Activated T-helper 1 cell treated with anti-CD3 and anti-CD28 coated beads, Interleukin-12 subunit alpha, Interleukin-12 subunit beta, Interleukin-2, Interleukin-4 antibody, amounts not matched to agents 30 ng/mL and 10 ng/mL and 1 ng/mL, durations not matched to agents 14 hours and 24 hours and 36 hours (primary cell): ENCODE results near the gene ZNF747. TPM values are rescaled to one million over a fixed set of nuclear protein-coding genes. Genes with fewer than 3 reads are reported as not detected.

Source experiments
- DNase-seq: peaks from one replicate; pipeline ENCODE4 v3.0.0; 2021; ENCODE audit warnings: low spot score
- H3K27ac Mint-ChIP-seq: one replicate; pipeline ENCODE4 v1.8.0; 2021; ENCODE audit warnings: mild to moderate bottlenecking, mixed read lengths
- H3K27me3 Mint-ChIP-seq: one replicate; pipeline ENCODE4 v1.8.0; 2022; ENCODE audit warnings: mild to moderate bottlenecking, moderate library complexity, mixed read lengths; ENCODE audit not compliant: insufficient read depth
- H3K36me3 Mint-ChIP-seq: one replicate; pipeline ENCODE4 v1.8.0; 2021; ENCODE audit warnings: low read depth, mixed read lengths
- H3K4me1 Mint-ChIP-seq: one replicate; pipeline ENCODE4 v1.8.0; 2021; ENCODE audit warnings: low read depth, mixed read lengths
- H3K4me3 Mint-ChIP-seq: one replicate; pipeline ENCODE4 v1.8.0; 2021; ENCODE audit warnings: mild to moderate bottlenecking, moderate library complexity, mixed read lengths
- H3K9me3 Mint-ChIP-seq: one replicate; pipeline ENCODE4 v1.8.0; 2021; ENCODE audit warnings: mixed read lengths
- intact Hi-C: fragments of 100-400 bp; cut with micrococcal nuclease; formaldehyde crosslinking; loops from one replicate; pipeline ENCODE4 v1.15.1; 2024
- total RNA-seq: library from RNA; stranded (reverse); gene quantifications from 2 replicates; pipeline ENCODE4 v1.2.3, GENCODE V29; 2022

The ZNF747 gene
- total RNA-seq, 1 donor from 2014 or later: 13.8 TPM

DNA sequence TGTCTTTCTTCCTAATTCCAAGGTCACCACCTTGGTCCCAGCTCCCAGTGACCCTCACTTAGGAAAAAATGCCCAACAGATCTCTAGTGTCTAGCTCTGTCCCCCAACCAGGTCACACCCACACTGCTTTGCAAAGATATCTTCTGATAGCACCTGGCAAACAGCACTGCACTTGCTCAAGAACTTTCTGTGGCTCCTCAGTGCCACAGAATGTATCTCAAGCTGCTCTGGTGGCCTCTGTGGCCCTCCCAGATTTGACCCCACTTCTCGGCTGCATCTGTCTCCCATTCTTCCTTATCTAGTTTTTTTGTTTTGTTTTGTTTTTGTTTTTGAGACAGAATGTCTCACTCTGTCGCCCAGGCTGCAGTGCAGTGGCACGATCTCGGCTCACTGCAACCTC lies 31.9 kb upstream of the ZNF747 start:
- Mint-ChIP-seq H3K27ac (peak overlapping the region; percentile 96), H3K4me3 (no peak overlapping the region), H3K9me3 (no peaks in the 10 kb centered on the region), H3K36me3 (peaks cover 2% of the 10 kb centered on the region), H3K27me3 (no peaks in the 10 kb centered on the region), H3K4me1 (peaks cover 39% of the 10 kb centered on the region)
- intact Hi-C loops: no loop called here
- no peak for DNase-seq

GRCh38 chr16:30565984-30566383 lies 31.3 kb upstream of the ZNF747 start:
- intact Hi-C loops: no loop called here
- peaks cover 43% of the 10 kb centered on the region for H3K4me1 Mint-ChIP-seq
- peak overlapping the region; percentile 27 for H3K27ac Mint-ChIP-seq

DNA sequence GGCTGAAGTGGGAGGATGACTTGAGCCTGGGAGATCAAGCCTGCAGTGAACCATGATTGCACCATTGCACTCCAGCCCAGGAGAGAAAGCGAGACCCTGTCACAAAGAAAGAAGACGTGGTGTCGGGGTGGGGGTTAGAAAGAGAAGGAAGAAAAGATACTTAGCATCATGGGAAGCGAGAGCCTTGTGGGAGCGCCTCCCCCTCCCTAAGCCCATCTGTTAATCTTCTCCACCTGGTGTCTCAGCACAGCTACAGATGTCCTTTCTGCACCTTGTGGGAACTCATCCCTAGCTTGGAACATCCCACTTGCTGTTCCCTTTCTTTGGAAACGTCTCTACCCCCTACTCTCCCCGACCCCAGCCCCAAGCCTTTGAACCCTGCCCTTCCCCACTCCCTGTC lies 30.9 kb upstream of the ZNF747 start:
- DNase-seq: no peak
- intact Hi-C loops: no loop called here
- Mint-ChIP-seq H3K4me3 (no peak overlapping the region), H3K9me3 (no peaks in the 10 kb centered on the region), H3K36me3 (peaks cover 2% of the 10 kb centered on the region), H3K27ac (peak overlapping the region; percentile 37), H3K4me1 (peaks cover 42% of the 10 kb centered on the region), H3K27me3 (no peaks in the 10 kb centered on the region)

More at GRCh38 chr16:30565984-30566383, 31.3 kb upstream of the ZNF747 start:
- H3K27me3 Mint-ChIP-seq: no peaks in the 10 kb centered on the region
- H3K9me3 Mint-ChIP-seq: no peaks in the 10 kb centered on the region
- DNase-seq: no peak
- peaks cover 2% of the 10 kb centered on the region for H3K36me3 Mint-ChIP-seq
- H3K4me3 Mint-ChIP-seq: no peak overlapping the region

DNA sequence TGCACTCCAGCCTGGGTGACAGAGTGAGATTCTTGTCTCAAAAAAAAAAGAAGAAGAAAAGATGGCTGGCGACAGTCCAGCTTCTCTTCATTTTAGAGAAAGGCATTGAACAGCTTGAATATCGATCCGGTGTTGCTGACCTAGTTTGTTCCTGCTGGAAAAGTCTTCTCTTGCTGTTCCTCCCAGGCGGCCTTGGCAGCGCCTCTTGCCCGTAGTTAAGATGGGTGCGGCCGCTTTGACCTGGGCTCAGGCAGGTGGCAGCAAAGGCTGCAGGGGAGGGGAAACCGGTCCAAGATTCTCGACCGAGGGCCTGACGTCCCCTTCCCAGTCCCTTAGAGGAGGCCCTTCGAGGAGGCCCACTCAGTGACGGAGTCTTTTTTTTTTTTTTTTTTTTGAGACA lies 27.4 kb upstream of the ZNF747 start:
- Mint-ChIP-seq H3K36me3 (peaks cover under 1% of the 10 kb centered on the region), H3K9me3 (no peaks in the 10 kb centered on the region), H3K27ac (peak overlapping the region; percentile 85), H3K27me3 (no peaks in the 10 kb centered on the region), H3K4me3 (peak overlapping the region; percentile 83), H3K4me1 (peaks cover 34% of the 10 kb centered on the region)
- intact Hi-C loops: no loop called here
- DNase-seq: no peak

GRCh38 chr16:30561089-30561816 lies 26.6 kb upstream of the ZNF747 start:
- peak overlapping the region; percentile 85 for H3K27ac Mint-ChIP-seq
- H3K9me3 Mint-ChIP-seq: no peaks in the 10 kb centered on the region
- H3K4me3 Mint-ChIP-seq: peak overlapping the region; percentile 83
- intact Hi-C loops: no loop called here
- H3K4me1 Mint-ChIP-seq: peaks cover 28% of the 10 kb centered on the region
- DNase-seq: peak; percentile 23
- H3K27me3 Mint-ChIP-seq: no peaks in the 10 kb centered on the region
- peaks cover 2% of the 10 kb centered on the region for H3K36me3 Mint-ChIP-seq

DNA sequence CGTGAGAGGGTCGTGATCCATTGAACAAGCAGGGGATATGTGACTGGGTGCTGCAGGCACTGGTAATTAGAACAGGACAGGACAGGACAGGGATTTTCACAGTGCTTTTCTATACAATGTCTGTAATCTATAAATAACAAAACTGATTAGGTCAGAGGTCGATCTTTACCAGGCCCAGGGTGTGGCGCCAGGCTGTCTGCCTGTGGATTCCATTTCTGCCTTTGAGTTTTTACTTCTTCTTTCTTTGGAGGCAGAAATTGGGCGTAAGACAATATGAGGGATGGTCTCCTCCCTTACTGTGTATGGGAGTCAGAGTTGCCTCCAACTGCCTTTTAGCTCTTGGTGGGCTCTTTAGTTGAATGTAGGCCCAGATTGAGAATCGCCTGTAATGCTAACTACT lies 25.0 kb upstream of the ZNF747 start:
- H3K27me3 Mint-ChIP-seq: no peaks in the 10 kb centered on the region
- peaks cover 28% of the 10 kb centered on the region for H3K4me1 Mint-ChIP-seq
- H3K9me3 Mint-ChIP-seq: no peaks in the 10 kb centered on the region
- intact Hi-C loops: loop anchor here (2.0 kb wide), 2 partner anchors 91 to 139 kb away; partner anchors contain the start of genes PRR14 and SRCAP
- H3K4me3 Mint-ChIP-seq: no peak overlapping the region
- no peak overlapping the region for H3K27ac Mint-ChIP-seq
- DNase-seq: no peak
- peaks cover 6% of the 10 kb centered on the region for H3K36me3 Mint-ChIP-seq

- no peaks in the 10 kb centered on the region for H3K9me3 Mint-ChIP-seq
- intact Hi-C loops: loop anchor here (1.0 to 2.0 kb wide), 10 partner anchors 9 to 140 kb away; partner anchors contain the start of genes FBRS, PRR14, SRCAP and ZNF689
- H3K27me3 Mint-ChIP-seq: no peaks in the 10 kb centered on the region
- peaks cover 34% of the 10 kb centered on the region for H3K4me1 Mint-ChIP-seq
- peak overlapping the region; percentile 88 for H3K27ac Mint-ChIP-seq
- no peak for DNase-seq
- H3K4me3 Mint-ChIP-seq: peak overlapping the region; percentile 90
- H3K36me3 Mint-ChIP-seq: peaks cover 12% of the 10 kb centered on the region
These were observed 24.2 kb upstream of the ZNF747 start for GRCh38 chr16:30558789-30559377.

- peak within 1 kb of the TSS; percentile 90 for H3K4me3 Mint-ChIP-seq
- no peaks in the 10 kb centered on the region for H3K9me3 Mint-ChIP-seq
- peak; percentile 97 for DNase-seq
- H3K36me3 Mint-ChIP-seq: peaks cover 19% of the 10 kb centered on the region
- H3K27me3 Mint-ChIP-seq: no peaks in the 10 kb centered on the region
- intact Hi-C loops: loop anchor here (1.0 to 2.0 kb wide), 10 partner anchors 10 to 141 kb away; partner anchors contain the start of genes FBRS, PRR14, SRCAP and ZNF689
- peaks cover 42% of the 10 kb centered on the region for H3K4me1 Mint-ChIP-seq
- H3K27ac Mint-ChIP-seq: peak within 1 kb of the TSS; percentile 92
These were observed 23.5 kb upstream of the ZNF747 start, which contains the start of gene ZNF764 for GRCh38 chr16:30557957-30558788. Gene ZNF764 (minus strand): TSS chr16:30558374. CDS start chr16:30558182, 192 bp downstream.

GRCh38 chr16:30557707-30557956 lies 23.0 kb upstream of the ZNF747 start:
- peaks cover 47% of the 10 kb centered on the region for H3K4me1 Mint-ChIP-seq
- no peak for DNase-seq
- intact Hi-C loops: no loop called here
- H3K27ac Mint-ChIP-seq: peak overlapping the region; percentile 92
- no peaks in the 10 kb centered on the region for H3K9me3 Mint-ChIP-seq
- H3K36me3 Mint-ChIP-seq: peaks cover 22% of the 10 kb centered on the region
- no peaks in the 10 kb centered on the region for H3K27me3 Mint-ChIP-seq
- peak overlapping the region; percentile 90 for H3K4me3 Mint-ChIP-seq

GRCh38 chr16:30556125-30556473 lies 21.4 kb upstream of the ZNF747 start:
- Mint-ChIP-seq H3K36me3 (peaks cover 27% of the 10 kb centered on the region), H3K27me3 (no peaks in the 10 kb centered on the region), H3K4me3 (peak overlapping the region; percentile 82), H3K9me3 (no peaks in the 10 kb centered on the region), H3K27ac (peak overlapping the region; percentile 92), H3K4me1 (peaks cover 55% of the 10 kb centered on the region)
- no peak for DNase-seq
- intact Hi-C loops: no loop called here

DNA sequence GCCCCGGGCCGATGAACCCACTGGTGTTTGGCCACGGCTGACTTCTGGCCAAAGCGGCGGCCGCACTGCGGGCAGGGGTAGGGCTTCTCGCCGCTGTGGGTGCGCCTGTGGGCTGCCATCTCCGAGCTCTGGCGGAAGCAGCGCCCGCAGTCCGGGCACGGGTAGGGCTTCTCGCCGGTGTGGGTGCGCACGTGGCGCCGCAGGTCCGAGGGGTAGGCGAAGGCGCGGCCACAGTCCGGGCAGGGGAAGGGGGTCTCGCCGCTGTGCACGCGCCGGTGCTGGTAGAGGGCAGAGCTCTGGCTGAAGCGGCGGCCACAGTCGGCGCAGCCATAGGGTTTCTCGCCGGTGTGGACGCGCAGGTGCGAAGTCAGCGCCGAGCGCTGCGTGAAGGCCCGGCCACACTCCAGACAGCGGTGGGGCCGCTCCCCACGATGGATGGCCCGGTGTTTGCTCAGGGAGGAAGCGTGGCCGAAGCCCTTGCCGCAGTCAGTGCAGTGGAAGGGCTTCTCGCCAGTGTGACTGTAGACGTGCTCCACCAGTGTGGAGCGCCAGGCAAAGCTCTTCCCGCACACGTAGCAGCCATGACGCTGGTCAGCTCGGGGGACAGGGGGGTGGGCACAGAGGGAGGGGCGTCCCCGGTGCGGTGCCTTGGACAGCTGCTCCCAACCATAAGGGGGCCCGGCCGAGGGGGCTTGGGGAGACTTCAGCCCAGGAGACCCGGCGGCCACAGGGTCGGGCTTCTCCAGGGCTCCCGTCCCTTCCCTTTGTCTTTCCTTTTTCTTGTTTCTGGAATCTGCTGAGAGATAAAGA lies 20.9 kb upstream of the ZNF747 start:
- peaks cover 27% of the 10 kb centered on the region for H3K36me3 Mint-ChIP-seq
- DNase-seq: no peak
- H3K27ac Mint-ChIP-seq: peak overlapping the region; percentile 92
- peaks cover 54% of the 10 kb centered on the region for H3K4me1 Mint-ChIP-seq
- H3K4me3 Mint-ChIP-seq: peak overlapping the region; percentile 82
- intact Hi-C loops: no loop called here
- no peaks in the 10 kb centered on the region for H3K9me3 Mint-ChIP-seq
- no peaks in the 10 kb centered on the region for H3K27me3 Mint-ChIP-seq

- no peaks in the 10 kb centered on the region for H3K27me3 Mint-ChIP-seq
- intact Hi-C loops: loop anchor here (5.0 kb wide), 1 partner anchor 33 kb away; the partner anchor contains the start of gene ZNF785
- peak overlapping the region; percentile 93 for H3K27ac Mint-ChIP-seq
- H3K4me1 Mint-ChIP-seq: peaks cover 54% of the 10 kb centered on the region
- H3K4me3 Mint-ChIP-seq: no peak overlapping the region
- H3K36me3 Mint-ChIP-seq: peaks cover 27% of the 10 kb centered on the region
- DNase-seq: no peak
- no peaks in the 10 kb centered on the region for H3K9me3 Mint-ChIP-seq
These were observed 20.1 kb upstream of the ZNF747 start for GRCh38 chr16:30554557-30555314.
